Activated CD8-positive, alpha-beta memory T cell treated with anti-CD3 and anti-CD28 coated beads, Interleukin-2, amount 50 U/mL, for 4 hours (primary cell): ENCODE measurements around the gene TGFBR3.

ENCODE experiments used
- DNase-seq: peaks from one replicate; pipeline ENCODE4 v3.0.0-alpha.2; 2020

TGFBR3 gene

GRCh38 chr1:91707114-91707889 is 178.6 kb downstream of the TGFBR3 start:
- DNase-seq = no peak

GRCh38 chr1:91706140-91706957 is 179.6 kb downstream of the TGFBR3 start:
- DNase-seq = no peak

- DNase-seq = no peak
Observed at GRCh38 chr1:91704746-91705145, 181.2 kb downstream of the TGFBR3 start.

- DNase-seq = no peak
Observed at GRCh38 chr1:91703095-91703494, 182.9 kb downstream of the TGFBR3 start.

GRCh38 chr1:91701472-91701869 is 184.5 kb downstream of the TGFBR3 start:
- no peak for DNase-seq

GRCh38 chr1:91700771-91701471 is 185.0 kb downstream of the TGFBR3 start:
- no peak for DNase-seq

- no peak for DNase-seq
Observed at GRCh38 chr1:91700332-91700731, 185.6 kb downstream of the TGFBR3 start.

GRCh38 chr1:91699339-91699974 is 186.5 kb downstream of the TGFBR3 start:
- no peak for DNase-seq

GRCh38 chr1:91697861-91698260 is 188.1 kb downstream of the TGFBR3 start:
- no peak for DNase-seq

- peak; percentile 19 for DNase-seq
Observed at GRCh38 chr1:91697416-91697815, 188.5 kb downstream of the TGFBR3 start.

- DNase-seq = no peak
Observed at GRCh38 chr1:91696321-91696720, 189.6 kb downstream of the TGFBR3 start.

- DNase-seq = no peak
Observed at GRCh38 chr1:91693557-91693956, 192.4 kb downstream of the TGFBR3 start.

GRCh38 chr1:91691525-91691924 is 194.4 kb downstream of the TGFBR3 start:
- no peak for DNase-seq

GRCh38 chr1:91689641-91690481 is 196.1 kb downstream of the TGFBR3 start:
- DNase-seq = no peak

- no peak for DNase-seq
Observed at GRCh38 chr1:91687452-91687851, 198.5 kb downstream of the TGFBR3 start.

- no peak for DNase-seq
Observed at GRCh38 chr1:91685994-91686393, 200.0 kb downstream of the TGFBR3 start.

- DNase-seq = no peak
Observed at GRCh38 chr1:91684481-91685196, 201.3 kb downstream of the TGFBR3 start.

GRCh38 chr1:91683598-91683951 is 202.4 kb downstream of the TGFBR3 start:
- no peak for DNase-seq

GRCh38 chr1:91682882-91683597 is 202.9 kb downstream of the TGFBR3 start:
- DNase-seq = no peak

GRCh38 chr1:91680556-91681155 is 205.3 kb downstream of the TGFBR3 start:
- DNase-seq = no peak
